WERI-Rb-1 (cell line): ENCODE measurements around the gene FBXO48.

Source experiments
- DNase-seq: peaks from one replicate; pipeline ENCODE4 v3.0.0-alpha.2; 2020
- H3K27ac ChIP-seq: fragments of 250-450 bp; sonication (Bioruptor Pico); 2 replicates; pipeline ENCODE4 v1.5.1; 2020; ENCODE audit warnings: mild to moderate bottlenecking, moderate library complexity
- H3K27me3 ChIP-seq: fragments of 250-450 bp; sonication (Bioruptor Pico); 2 replicates; pipeline ENCODE4 v1.5.1; 2021; ENCODE audit warnings: mild to moderate bottlenecking, low read depth, moderate library complexity; ENCODE audit not compliant: insufficient read depth, severe bottlenecking
- H3K36me3 ChIP-seq: fragments of 250-450 bp; sonication (Bioruptor Pico); 2 replicates; pipeline ENCODE4 v1.5.1; 2020; ENCODE audit warnings: mild to moderate bottlenecking, moderate library complexity
- H3K4me3 ChIP-seq: 2 replicates; pipeline ENCODE4 v1.5.1; 2011; ENCODE audit warnings: low read depth, mild to moderate bottlenecking, control low read depth, low read length
- H3K9me3 ChIP-seq: fragments of 250-450 bp; sonication (Bioruptor Pico); 2 replicates; pipeline ENCODE4 v1.5.1; 2021; ENCODE audit warnings: mild to moderate bottlenecking, moderate library complexity; ENCODE audit not compliant: severe bottlenecking
- TF ChIP-seq, protein P1 (sequence below): IDR thresholded peaks from 2 replicates; pipeline ENCODE4 v1.5.1; 2011; ENCODE audit warnings: low read depth, mild to moderate bottlenecking, control low read depth, inconsistent platforms, low read length

FBXO48 gene

DNA sequence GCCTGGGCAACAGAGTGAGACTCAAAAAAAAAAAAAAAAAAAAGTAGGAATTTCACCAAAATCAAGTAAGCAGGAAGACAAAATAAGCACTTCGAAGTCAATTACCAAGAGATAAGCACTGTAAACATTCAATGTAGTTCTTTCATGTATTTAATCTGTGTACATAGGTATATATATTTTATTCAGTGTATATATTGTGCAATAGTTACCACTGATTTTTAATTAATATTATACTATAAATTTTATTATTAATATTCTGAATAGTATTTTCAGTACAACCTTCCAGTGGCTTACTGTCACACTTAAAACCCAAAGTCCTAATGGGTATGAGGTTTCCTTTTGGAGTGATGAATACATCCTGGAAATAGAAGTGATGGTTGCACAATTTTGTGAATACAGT is 9.4 kb upstream of the FBXO48 start:
- no peak overlapping the region for H3K4me3 ChIP-seq
- no peaks in the 10 kb centered on the region for H3K36me3 ChIP-seq
- DNase-seq, result no peak
- H3K27ac ChIP-seq, result no peak overlapping the region
- H3K9me3 ChIP-seq, result no peaks in the 10 kb centered on the region
- H3K27me3 ChIP-seq, result no peaks in the 10 kb centered on the region
- TF ChIP-seq, protein P1, sequence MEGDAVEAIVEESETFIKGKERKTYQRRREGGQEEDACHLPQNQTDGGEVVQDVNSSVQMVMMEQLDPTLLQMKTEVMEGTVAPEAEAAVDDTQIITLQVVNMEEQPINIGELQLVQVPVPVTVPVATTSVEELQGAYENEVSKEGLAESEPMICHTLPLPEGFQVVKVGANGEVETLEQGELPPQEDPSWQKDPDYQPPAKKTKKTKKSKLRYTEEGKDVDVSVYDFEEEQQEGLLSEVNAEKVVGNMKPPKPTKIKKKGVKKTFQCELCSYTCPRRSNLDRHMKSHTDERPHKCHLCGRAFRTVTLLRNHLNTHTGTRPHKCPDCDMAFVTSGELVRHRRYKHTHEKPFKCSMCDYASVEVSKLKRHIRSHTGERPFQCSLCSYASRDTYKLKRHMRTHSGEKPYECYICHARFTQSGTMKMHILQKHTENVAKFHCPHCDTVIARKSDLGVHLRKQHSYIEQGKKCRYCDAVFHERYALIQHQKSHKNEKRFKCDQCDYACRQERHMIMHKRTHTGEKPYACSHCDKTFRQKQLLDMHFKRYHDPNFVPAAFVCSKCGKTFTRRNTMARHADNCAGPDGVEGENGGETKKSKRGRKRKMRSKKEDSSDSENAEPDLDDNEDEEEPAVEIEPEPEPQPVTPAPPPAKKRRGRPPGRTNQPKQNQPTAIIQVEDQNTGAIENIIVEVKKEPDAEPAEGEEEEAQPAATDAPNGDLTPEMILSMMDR, result no peak

DNA sequence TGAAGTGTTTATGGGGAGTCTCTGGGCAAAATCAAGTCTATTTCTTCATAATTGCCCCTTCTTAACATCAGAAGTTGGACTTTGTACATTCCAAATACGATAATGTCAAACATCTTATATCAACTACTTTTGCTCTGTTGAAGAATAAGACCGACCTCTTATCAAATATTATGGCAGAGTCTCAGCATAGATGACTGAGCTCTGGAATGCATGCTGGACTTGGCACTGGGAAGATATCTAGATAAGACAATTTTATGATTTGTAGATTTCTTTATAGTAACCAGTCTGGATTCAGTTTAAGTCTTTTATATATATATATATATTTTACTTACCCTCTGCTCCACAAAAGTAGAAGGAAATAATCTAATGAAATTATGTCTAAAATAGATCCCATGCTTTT is 8.5 kb upstream of the FBXO48 start:
- TF ChIP-seq, protein P1, result no peak
- no peak for DNase-seq
- Histone ChIP-seq H3K27me3 (no peaks in the 10 kb centered on the region), H3K9me3 (no peaks in the 10 kb centered on the region), H3K27ac (no peak overlapping the region), H3K4me3 (no peak overlapping the region), H3K36me3 (no peaks in the 10 kb centered on the region)

DNA sequence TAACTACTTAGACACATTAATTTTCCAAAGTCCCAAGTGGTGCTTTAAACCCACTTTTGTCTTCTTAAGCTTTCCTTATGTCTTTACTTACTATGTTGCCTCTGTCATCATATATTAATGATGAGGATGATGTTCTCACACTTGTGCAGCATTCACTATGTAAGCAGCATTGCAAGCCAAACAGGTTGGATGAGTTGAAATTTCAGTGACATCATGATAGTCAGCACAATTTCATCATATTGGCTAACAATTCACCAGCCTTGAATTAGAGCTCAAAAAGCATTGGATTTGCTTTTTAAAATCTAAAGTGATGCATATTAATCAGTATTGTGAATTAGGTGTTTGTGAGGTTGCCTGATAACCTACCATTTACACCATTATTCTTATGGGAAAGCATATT is 8.0 kb upstream of the FBXO48 start:
- H3K36me3 ChIP-seq, result no peaks in the 10 kb centered on the region
- H3K27ac ChIP-seq, result no peak overlapping the region
- no peaks in the 10 kb centered on the region for H3K27me3 ChIP-seq
- no peak overlapping the region for H3K4me3 ChIP-seq
- TF ChIP-seq, protein P1, result no peak
- no peak for DNase-seq
- no peaks in the 10 kb centered on the region for H3K9me3 ChIP-seq

DNA sequence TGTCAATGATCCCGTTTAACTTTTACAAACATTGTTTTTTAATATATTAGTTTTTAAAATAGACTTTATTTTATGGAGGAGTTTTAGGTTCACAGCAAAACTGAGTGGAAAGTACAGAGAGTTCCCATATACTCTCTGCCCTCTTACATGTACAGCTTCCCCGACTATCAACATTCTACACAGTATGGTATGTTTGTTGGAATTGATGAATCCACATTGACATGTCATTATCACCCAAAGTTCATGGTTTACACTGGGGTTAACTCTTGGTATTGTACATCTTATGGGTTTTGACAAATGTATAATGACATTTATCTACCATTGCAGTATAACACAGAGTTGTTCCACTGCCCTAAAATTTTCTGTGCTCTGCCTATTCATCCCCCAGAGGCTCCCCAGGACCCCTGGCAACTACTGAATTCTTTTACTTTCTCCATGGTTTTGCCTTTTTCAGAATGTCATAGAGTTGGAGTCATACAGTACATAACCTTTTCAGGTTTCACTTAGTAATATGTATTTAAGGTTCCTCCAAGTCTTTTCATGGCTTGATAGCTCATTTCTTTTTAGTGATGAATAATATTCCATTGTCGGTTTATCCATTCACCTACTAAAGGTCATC is 5.8 kb upstream of the FBXO48 start:
- TF ChIP-seq, protein P1, result no peak
- DNase-seq, result no peak
- H3K4me3 ChIP-seq, result no peak overlapping the region
- no peaks in the 10 kb centered on the region for H3K36me3 ChIP-seq
- H3K27me3 ChIP-seq, result no peaks in the 10 kb centered on the region
- H3K27ac ChIP-seq, result no peak overlapping the region
- no peaks in the 10 kb centered on the region for H3K9me3 ChIP-seq

DNA sequence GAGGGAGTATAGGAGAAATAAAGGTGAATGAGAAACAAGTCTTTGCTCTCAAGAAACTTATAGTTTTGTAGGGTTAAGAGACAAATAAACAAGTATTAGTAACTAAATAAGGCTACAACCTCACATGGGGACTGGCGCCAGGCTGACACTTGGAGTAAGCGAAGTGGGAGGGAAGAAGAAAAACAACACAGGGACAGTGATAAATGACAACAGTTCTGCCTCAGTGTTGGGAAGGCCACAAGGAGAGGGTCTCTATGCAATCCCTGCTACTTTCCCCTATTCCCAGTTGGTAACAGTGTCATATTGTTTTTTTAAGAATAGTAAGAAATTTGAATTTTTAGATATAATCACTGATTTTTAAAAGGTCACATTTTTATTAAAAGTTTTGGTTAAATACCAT is 4.3 kb upstream of the FBXO48 start:
- Histone ChIP-seq H3K9me3 (no peaks in the 10 kb centered on the region), H3K27ac (no peak overlapping the region), H3K27me3 (no peaks in the 10 kb centered on the region), H3K36me3 (no peaks in the 10 kb centered on the region), H3K4me3 (no peak overlapping the region)
- TF ChIP-seq, protein P1, result no peak
- no peak for DNase-seq

DNA sequence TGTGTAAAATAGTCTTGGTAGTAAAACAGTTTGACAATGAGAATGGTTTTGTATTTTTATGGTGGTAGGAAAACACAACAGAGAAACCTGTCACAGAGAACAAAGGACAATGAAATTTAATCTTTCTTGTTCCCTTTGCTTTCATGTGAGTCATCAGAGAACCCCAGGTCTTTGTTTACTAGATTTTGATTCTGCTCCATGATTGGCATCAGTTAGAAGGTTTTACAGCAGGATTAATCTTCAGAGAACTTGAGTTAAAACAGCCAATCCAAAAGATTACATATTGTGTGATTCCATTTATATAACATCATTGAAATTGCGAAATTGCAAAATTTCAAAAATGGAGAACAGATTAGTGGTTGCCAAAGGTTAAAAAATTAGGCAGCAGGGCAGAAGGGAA is 2.8 kb upstream of the FBXO48 start:
- Histone ChIP-seq H3K9me3 (no peaks in the 10 kb centered on the region), H3K27me3 (no peaks in the 10 kb centered on the region), H3K36me3 (peaks cover 4% of the 10 kb centered on the region; the same call in 1 of the 2 replicates), H3K27ac (no peak overlapping the region), H3K4me3 (no peak overlapping the region)
- TF ChIP-seq, protein P1, result no peak
- DNase-seq, result no peak
